Prostate gland (tissue), 2 donors: ENCODE measurements around the gene STARD5.

ENCODE experiments used
- CTCF ChIP-seq, 4 experiments: fragments of 200-600 bp in 2 of 4; fragments of 450-650 bp in 2 of 4; sonication (generic) in 2 of 4; IDR thresholded peaks; 1 replicate in 3 of 4; 2 replicates in 1 of 4; pipeline ENCODE4 v1.5.1; 2016 to 2019; ENCODE audit warnings: antibody characterized with exemption in 4 of 4, mild to moderate bottlenecking in 2 of 4, moderate library complexity in 2 of 4
- POLR2A ChIP-seq: fragments of 450-650 bp; IDR thresholded peaks from one replicate; pipeline ENCODE4 v1.6.1; 2016; ENCODE audit warnings: antibody characterized with exemption, mild to moderate bottlenecking
- POLR2AphosphoS5 ChIP-seq: sonication (generic); formaldehyde crosslinking; IDR thresholded peaks from one replicate; pipeline ENCODE4 v1.6.1; 2017; ENCODE audit warnings: antibody characterized with exemption

GRCh38 chr15:81277851-81278250 is 46.1 kb downstream of the STARD5 start:
- TF ChIP-seq POLR2AphosphoS5, result no peak
- no peak for TF ChIP-seq CTCF (IDR thresholded peaks at IDR 0.05)
- TF ChIP-seq POLR2A, result no peak
